ENCODE measurements around the gene MAMDC4. TPM values are rescaled to one million over a fixed set of nuclear protein-coding genes. Genes with fewer than 3 reads are reported as not detected.
A peak's percentile ranks its signal among the peaks of the same experiment; 100 is the strongest.

Gene MAMDC4
- total and polyA plus RNA-seq, 2 of the 13 experiments (the other 11 are each of a cell fraction or from before 2014, with no cell fraction given): 6.0 to 6.8 TPM

DNA sequence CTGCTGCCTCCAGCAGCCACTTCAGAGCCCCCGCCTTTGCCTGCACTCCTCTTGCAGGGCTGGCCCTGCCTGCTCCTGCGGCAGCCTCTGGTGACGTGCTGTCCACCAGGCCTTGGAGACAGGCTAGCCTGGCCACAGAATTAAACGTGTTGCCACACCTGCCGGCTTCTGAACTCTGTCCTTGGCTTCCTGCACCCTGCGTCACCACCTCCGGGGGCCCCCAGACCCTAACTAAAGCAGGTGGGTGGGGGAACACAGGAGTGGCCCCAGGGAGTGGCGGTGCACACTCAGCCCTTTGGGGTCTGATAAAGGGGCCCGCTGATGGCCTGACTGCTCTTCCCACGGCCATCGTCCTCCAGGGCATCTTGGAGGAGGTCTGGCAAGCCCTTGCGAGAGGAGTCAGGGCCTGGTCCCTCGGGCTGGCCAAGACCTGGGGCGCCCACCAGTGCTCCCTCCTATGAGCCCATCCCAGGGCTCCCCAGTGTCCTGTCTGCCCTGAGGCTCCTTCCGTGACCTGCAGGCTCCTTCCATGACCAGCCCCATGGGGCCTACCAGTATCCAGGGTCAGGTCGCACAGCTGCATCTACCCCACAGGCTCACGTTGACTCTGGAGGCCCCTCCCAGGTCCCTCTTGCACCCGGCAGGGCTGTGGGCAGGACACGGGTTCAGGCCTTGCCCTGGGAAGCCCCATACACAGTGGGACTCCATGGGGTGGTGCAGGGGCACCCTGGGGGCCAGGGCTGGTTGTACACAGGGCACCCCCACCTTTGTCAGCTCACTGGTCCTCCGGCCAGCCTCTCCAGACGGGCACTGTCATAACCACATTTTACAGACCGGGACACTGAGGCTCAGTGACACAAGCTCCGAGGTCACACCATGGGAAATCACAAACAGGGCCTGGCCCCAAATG, 1.0 kb upstream of the MAMDC4 start (continued):
- TF ChIP-seq ZNF33B (CRISPR knock-in tag; IDR thresholded peaks at IDR 0.05) (0 out of 2 replicates have a peak, but pooled peaks have one; percentile 49), PHB2 (IDR thresholded peaks at IDR 0.05; ENCODE audit: partially characterized antibody) (no peak), ZFAT (CRISPR knock-in tag; conservative IDR thresholded peaks at IDR 0.05) (no peak), TAF15 (IDR thresholded peaks at IDR 0.05; ENCODE audit: low read depth, low read length, poor library complexity, severe bottlenecking) (peak; percentile 20), HNRNPK (IDR thresholded peaks at IDR 0.05; ENCODE audit: low read depth, low read length, poor library complexity, severe bottlenecking) (no peak), ZNF749 (CRISPR knock-in tag; IDR thresholded peaks at IDR 0.05; ENCODE audit: borderline replicate concordance) (no peak), HNRNPH1 (optimal IDR thresholded peaks at IDR 0.05; ENCODE audit: low read depth, low read length) (no peak), AGO1 (IDR thresholded peaks at IDR 0.05; ENCODE audit: low read depth, low read length, poor library complexity, severe bottlenecking) (peak; percentile 95), RFX5 (IDR thresholded peaks at IDR 0.05; ENCODE audit: low read depth, low read length) (no peak), SIN3B (IDR thresholded peaks at IDR 0.05; ENCODE audit: low read length) (no peak), ZNF44 (CRISPR knock-in tag; IDR thresholded peaks at IDR 0.05) (no peak), ZMYM4 (CRISPR knock-in tag; IDR thresholded peaks at IDR 0.05) (no peak), NONO (IDR thresholded peaks at IDR 0.05) (no peak), NONO (CRISPR knock-in tag; conservative IDR thresholded peaks at IDR 0.05) (0 out of 2 replicates have a peak, but pooled peaks have one; percentile 17)
- TF ChIP-seq, protein P1, sequence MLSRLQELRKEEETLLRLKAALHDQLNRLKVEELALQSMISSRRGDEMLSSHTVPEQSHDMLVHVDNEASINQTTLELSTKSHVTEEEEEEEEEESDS (CRISPR knock-in tag; IDR thresholded peaks at IDR 0.05; ENCODE audit: borderline replicate concordance): no peak
- TF ChIP-seq, protein P2, sequence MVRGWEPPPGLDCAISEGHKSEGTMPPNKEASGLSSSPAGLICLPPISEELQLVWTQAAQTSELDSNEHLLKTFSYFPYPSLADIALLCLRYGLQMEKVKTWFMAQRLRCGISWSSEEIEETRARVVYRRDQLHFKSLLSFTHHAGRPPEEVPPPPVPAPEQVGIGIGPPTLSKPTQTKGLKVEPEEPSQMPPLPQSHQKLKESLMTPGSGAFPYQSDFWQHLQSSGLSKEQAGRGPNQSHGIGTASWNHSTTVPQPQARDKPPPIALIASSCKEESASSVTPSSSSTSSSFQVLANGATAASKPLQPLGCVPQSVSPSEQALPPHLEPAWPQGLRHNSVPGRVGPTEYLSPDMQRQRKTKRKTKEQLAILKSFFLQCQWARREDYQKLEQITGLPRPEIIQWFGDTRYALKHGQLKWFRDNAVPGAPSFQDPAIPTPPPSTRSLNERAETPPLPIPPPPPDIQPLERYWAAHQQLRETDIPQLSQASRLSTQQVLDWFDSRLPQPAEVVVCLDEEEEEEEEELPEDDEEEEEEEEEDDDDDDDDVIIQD (CRISPR knock-in tag; IDR thresholded peaks at IDR 0.05; ENCODE audit: low read depth): no peak
- TF ChIP-seq, protein P3, sequence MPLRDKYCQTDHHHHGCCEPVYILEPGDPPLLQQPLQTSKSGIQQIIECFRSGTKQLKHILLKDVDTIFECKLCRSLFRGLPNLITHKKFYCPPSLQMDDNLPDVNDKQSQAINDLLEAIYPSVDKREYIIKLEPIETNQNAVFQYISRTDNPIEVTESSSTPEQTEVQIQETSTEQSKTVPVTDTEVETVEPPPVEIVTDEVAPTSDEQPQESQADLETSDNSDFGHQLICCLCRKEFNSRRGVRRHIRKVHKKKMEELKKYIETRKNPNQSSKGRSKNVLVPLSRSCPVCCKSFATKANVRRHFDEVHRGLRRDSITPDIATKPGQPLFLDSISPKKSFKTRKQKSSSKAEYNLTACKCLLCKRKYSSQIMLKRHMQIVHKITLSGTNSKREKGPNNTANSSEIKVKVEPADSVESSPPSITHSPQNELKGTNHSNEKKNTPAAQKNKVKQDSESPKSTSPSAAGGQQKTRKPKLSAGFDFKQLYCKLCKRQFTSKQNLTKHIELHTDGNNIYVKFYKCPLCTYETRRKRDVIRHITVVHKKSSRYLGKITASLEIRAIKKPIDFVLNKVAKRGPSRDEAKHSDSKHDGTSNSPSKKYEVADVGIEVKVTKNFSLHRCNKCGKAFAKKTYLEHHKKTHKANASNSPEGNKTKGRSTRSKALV (CRISPR knock-in tag; IDR thresholded peaks at IDR 0.05): 0 out of 2 replicates have a peak, but pooled peaks have one; percentile 13
- TF ChIP-seq, protein P4, sequence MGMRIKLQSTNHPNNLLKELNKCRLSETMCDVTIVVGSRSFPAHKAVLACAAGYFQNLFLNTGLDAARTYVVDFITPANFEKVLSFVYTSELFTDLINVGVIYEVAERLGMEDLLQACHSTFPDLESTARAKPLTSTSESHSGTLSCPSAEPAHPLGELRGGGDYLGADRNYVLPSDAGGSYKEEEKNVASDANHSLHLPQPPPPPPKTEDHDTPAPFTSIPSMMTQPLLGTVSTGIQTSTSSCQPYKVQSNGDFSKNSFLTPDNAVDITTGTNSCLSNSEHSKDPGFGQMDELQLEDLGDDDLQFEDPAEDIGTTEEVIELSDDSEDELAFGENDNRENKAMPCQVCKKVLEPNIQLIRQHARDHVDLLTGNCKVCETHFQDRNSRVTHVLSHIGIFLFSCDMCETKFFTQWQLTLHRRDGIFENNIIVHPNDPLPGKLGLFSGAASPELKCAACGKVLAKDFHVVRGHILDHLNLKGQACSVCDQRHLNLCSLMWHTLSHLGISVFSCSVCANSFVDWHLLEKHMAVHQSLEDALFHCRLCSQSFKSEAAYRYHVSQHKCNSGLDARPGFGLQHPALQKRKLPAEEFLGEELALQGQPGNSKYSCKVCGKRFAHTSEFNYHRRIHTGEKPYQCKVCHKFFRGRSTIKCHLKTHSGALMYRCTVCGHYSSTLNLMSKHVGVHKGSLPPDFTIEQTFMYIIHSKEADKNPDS (CRISPR knock-in tag; IDR thresholded peaks at IDR 0.05): 0 out of 2 replicates have a peak, but pooled peaks have one; percentile 31
- TF ChIP-seq, protein P5, sequence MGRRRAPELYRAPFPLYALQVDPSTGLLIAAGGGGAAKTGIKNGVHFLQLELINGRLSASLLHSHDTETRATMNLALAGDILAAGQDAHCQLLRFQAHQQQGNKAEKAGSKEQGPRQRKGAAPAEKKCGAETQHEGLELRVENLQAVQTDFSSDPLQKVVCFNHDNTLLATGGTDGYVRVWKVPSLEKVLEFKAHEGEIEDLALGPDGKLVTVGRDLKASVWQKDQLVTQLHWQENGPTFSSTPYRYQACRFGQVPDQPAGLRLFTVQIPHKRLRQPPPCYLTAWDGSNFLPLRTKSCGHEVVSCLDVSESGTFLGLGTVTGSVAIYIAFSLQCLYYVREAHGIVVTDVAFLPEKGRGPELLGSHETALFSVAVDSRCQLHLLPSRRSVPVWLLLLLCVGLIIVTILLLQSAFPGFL (CRISPR knock-in tag; IDR thresholded peaks at IDR 0.05): no peak
- TF ChIP-seq, protein P6, sequence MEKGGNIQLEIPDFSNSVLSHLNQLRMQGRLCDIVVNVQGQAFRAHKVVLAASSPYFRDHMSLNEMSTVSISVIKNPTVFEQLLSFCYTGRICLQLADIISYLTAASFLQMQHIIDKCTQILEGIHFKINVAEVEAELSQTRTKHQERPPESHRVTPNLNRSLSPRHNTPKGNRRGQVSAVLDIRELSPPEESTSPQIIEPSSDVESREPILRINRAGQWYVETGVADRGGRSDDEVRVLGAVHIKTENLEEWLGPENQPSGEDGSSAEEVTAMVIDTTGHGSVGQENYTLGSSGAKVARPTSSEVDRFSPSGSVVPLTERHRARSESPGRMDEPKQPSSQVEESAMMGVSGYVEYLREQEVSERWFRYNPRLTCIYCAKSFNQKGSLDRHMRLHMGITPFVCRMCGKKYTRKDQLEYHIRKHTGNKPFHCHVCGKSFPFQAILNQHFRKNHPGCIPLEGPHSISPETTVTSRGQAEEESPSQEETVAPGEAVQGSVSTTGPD (CRISPR knock-in tag; IDR thresholded peaks at IDR 0.05): no peak
